Heart left ventricle (tissue), 13 donors: ENCODE measurements around the gene MAN2B2.

Experiments used
- CTCF ChIP-seq, 12 donors: fragments of 200-600 bp; sonication (generic) in 4 of 12; IDR thresholded peaks; one replicate each; pipeline versions ENCODE4 v1.5.0 to v1.8.0; 2018 to 2022; ENCODE audit warnings: antibody characterized with exemption in 12 of 12, mild to moderate bottlenecking in 5 of 12
- POLR2A ChIP-seq, 2 donors: fragments of 450-650 bp; IDR thresholded peaks; one replicate each; pipeline ENCODE4 v1.6.1; 2017; ENCODE audit warnings: antibody characterized with exemption in 2 of 2, mild to moderate bottlenecking in 2 of 2, moderate library complexity in 2 of 2
- donor health status: ischemic (EF 13 %, LVEDD 7.1; RV severe dilation, severe dysfunction).
- donor health status: DM: no; HTN: yes; CAD: no.
- donor health status: DM: no; HTN: no; CAD: no.
- donor health status: ischemic (EF 25% LVEDD 6.9; RV normal size, moderate dysfunction).
- donor health status: ischemic (EF 25% LVEDD 5.7; RV mildly dilated, moderate dysfunction).
- donor health status: ischemic (EF 35%, LVEDD 5.7; RV mildly dilated, moderate dysfunction).
- donor health status: nonischemic (EF 11% LVEDD 7.7; RV severe dilation, severe dysfunction).
- donor health status: DM: yes; HTN: yes; CAD: no.
- donor health status: PGD.
- donor health status: ischemic (EF 29% LVEDD 5.4; RV normal size, mild dysfunction).
- donor health status: nonischemic (EF 23%, LVEDD 6.1; RV moderate dilation, normal function).

DNA sequence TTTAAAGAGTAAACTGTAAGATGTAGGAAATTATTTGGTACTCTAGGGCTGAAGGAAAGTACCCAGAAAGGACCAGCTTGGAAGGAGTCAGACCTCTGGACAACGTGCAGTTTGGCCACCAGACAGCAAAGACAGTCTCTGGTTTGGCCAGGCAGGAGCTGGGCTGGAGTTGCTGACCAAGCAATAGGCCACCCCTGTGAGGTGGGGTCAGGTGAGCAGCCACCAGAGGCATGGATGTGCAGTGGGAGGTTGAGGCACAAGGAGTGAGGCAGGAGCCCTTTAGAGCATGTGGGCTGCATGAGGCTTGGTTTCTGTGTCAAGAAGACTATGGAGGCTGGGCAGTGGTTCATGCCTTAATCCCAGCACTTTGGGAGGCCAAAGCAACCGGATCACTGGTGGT, 47.8 kb downstream of the MAN2B2 start:
- TF ChIP-seq CTCF (IDR thresholded peaks at IDR 0.05) (no peak), POLR2A (IDR thresholded peaks at IDR 0.05) (no peak)
